ENCODE data around the gene MANSC1. TPM values are rescaled to one million over a fixed set of nuclear protein-coding genes. Genes with fewer than 3 reads are reported as not detected.

Gene MANSC1
- total RNA-seq, 4 donors from 2014 or later: 11.0 to 31.2 (median 22.1) TPM

DNA sequence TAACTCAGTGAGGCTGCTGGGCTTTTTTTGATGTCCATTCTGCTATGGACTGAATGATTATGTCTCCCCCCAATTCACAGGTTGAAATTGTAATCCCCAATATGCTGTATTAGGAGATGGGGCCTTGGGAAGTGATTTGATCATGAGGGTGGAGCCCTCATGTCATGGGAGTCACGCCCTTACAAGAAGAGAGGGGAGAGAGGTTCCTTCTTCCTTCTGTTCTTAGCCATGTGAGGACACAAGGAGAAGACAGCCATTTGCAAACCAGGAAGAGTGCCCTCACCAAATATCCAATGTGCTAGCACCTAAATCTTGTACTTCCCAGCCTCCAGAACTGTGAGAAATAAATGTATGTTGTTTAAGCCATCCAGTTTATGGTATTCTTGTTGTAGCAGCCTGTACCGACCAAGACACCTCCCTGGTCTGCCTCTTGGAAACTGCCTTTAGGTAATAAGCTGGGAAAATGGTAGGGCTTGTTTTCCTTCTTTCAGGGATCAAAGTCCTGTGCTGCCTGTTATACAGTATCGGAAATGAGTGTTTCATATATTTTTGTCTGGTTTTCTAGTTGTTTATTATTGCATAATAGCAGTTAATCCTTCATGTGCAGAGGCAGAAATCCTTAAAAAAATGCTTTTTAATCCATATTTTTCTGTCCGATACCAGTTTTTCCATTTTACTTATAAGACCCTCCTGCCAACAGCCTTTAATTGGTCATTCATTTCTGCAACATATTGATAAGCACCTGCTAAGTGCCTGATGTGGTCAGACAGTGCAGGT, 23.1 kb upstream of the MANSC1 start:
- Histone ChIP-seq H3K9me3 (no peaks in the 10 kb centered on the region), H3K4me3 (no peak overlapping the region), H3K36me3 (peaks cover 0 to 27% of the 10 kb centered on the region in 2 donors), H3K27ac (no peak overlapping the region), H3K27me3 (no peaks in the 10 kb centered on the region), H3K4me1 (no peaks in the 10 kb centered on the region)
- ATAC-seq: no peak
- WGBS, 2 donors (ENCODE audit: low coverage in 1 of 2): 89 to 90% methylated on average over 3 to 4 of the region's 4 CpGs
- TF ChIP-seq POLR2AphosphoS5 (IDR thresholded peaks at IDR 0.05) (no peak), EP300 (IDR thresholded peaks at IDR 0.05) (no peak), POLR2A (IDR thresholded peaks at IDR 0.05) (no peak)
- TF ChIP-seq, protein P1, sequence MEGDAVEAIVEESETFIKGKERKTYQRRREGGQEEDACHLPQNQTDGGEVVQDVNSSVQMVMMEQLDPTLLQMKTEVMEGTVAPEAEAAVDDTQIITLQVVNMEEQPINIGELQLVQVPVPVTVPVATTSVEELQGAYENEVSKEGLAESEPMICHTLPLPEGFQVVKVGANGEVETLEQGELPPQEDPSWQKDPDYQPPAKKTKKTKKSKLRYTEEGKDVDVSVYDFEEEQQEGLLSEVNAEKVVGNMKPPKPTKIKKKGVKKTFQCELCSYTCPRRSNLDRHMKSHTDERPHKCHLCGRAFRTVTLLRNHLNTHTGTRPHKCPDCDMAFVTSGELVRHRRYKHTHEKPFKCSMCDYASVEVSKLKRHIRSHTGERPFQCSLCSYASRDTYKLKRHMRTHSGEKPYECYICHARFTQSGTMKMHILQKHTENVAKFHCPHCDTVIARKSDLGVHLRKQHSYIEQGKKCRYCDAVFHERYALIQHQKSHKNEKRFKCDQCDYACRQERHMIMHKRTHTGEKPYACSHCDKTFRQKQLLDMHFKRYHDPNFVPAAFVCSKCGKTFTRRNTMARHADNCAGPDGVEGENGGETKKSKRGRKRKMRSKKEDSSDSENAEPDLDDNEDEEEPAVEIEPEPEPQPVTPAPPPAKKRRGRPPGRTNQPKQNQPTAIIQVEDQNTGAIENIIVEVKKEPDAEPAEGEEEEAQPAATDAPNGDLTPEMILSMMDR (IDR thresholded peaks at IDR 0.05): no peak

DNA sequence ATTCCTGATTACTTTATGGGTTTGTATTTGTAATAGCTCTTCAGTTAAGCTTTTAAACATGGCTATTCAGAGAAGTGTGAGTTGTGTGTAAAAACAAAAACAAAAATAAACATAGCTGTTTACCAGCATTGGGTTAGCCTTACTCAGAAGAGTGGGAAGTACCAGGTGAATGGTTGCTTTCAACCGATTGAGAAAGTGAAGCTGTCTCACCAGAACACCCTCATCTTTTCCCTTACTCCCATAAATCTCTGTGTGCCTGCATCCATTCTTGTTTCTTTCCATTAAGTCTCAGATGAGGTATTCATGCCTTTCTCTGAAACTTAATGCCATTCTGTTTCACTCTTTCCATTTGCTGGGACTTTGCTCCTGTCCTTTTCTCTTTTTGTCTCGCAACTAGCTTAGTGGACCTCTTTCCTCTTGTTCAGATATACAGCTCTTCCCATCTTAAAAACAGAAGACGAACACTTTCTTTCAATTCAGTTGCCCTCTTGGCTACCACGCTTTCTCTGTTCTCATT, 17.5 kb upstream of the MANSC1 start:
- 96% methylated on average over 4 of the region's 4 CpGs for WGBS, 2 donors (ENCODE audit: low coverage in 1 of 2)
- peaks cover 0 to 28% of the 10 kb centered on the region in 2 donors for H3K36me3 ChIP-seq
- H3K9me3 ChIP-seq: no peaks in the 10 kb centered on the region
- no peak for TF ChIP-seq POLR2AphosphoS5 (IDR thresholded peaks at IDR 0.05)
- TF ChIP-seq, protein P1 (IDR thresholded peaks at IDR 0.05): no peak
- no peak for TF ChIP-seq POLR2A (IDR thresholded peaks at IDR 0.05)
- no peak for TF ChIP-seq EP300 (IDR thresholded peaks at IDR 0.05)
- H3K27ac ChIP-seq: no peak overlapping the region
- H3K27me3 ChIP-seq: no peaks in the 10 kb centered on the region
- no peak for ATAC-seq
- peaks cover 0 to 23% (median 0%) of the 10 kb centered on the region in 3 donors for H3K4me1 ChIP-seq
- H3K4me3 ChIP-seq: no peak overlapping the region

DNA sequence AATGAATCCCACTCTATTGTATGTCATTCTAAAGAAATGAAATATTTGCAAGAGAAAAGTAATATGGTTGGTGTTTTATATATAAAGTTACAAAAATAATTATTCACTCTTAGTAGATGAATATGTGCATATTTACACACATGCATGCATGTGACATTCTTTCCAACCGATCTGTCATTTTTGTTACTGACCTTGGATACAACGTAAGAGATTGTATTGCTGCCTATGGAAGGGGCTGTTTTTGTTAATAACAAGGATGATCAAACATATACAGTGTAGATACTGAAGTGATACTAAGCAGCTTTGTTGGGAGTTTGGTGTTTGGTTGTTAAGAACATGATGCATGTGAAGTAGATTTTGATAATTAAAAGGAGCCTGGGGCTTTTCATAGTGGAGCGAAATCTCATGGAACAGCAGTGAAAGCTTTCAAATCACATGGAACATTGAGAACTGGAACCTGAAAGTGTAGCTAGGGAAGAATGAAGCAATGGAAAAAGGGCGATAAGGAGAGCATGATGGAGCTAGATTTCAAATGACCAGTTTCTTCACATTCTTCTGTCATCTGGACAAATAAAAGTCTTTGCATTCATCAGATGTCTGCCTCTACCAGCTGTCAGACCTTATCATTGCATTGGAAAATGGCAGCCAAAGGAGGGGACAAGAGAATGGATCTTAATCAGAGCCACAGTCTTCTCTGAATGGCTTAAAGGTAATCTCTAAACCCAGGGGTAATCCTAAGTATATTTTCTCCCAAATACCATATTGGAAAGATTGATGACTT, 16.8 kb upstream of the MANSC1 start:
- no peak overlapping the region for H3K27ac ChIP-seq
- WGBS, 2 donors (ENCODE audit: low coverage in 1 of 2): 80 to 96% methylated on average over 4 of the region's 4 CpGs
- no peaks in the 10 kb centered on the region for H3K27me3 ChIP-seq
- TF ChIP-seq POLR2AphosphoS5 (IDR thresholded peaks at IDR 0.05): no peak
- no peak for TF ChIP-seq POLR2A (IDR thresholded peaks at IDR 0.05)
- TF ChIP-seq, protein P1 (IDR thresholded peaks at IDR 0.05): no peak
- no peak for TF ChIP-seq EP300 (IDR thresholded peaks at IDR 0.05)
- peaks cover 0 to 23% (median 0%) of the 10 kb centered on the region in 3 donors for H3K4me1 ChIP-seq
- peaks cover 0 to 21% of the 10 kb centered on the region in 2 donors for H3K36me3 ChIP-seq
- H3K4me3 ChIP-seq: no peak overlapping the region
- no peaks in the 10 kb centered on the region for H3K9me3 ChIP-seq
- ATAC-seq: no peak

DNA sequence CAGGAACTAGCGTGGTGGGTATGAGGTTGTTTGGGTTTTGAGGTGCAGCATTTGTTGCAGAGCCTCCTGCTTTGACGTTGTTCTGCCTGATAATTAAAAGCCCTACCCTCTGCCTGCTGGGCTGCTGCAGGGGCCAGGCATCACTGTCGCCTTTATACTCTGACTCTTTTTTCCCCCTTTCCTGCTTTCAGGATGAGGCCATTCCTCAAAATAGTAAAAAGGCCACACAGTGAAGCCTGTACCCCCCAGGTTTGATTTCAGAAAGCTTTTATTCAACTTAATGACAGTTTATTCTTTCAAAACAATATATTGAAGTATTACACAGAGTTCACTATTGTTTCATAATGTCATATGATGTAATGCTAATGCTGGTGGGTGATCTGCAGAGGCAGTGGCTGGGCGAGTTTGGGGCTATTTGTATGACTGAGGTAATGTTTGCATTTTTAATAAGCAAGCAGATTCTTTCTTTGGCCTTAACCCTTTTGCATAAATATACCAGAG, 15.9 kb upstream of the MANSC1 start:
- H3K27me3 ChIP-seq: no peaks in the 10 kb centered on the region
- H3K4me1 ChIP-seq: peaks cover 0 to 27% (median 0%) of the 10 kb centered on the region in 3 donors
- 43% methylated on average over 4 of the region's 4 CpGs for WGBS, 2 donors (ENCODE audit: low coverage in 1 of 2)
- no peaks in the 10 kb centered on the region for H3K9me3 ChIP-seq
- TF ChIP-seq POLR2AphosphoS5 (IDR thresholded peaks at IDR 0.05): no peak
- no peak for TF ChIP-seq EP300 (IDR thresholded peaks at IDR 0.05)
- no peak for TF ChIP-seq POLR2A (IDR thresholded peaks at IDR 0.05)
- peaks cover 0 to 20% of the 10 kb centered on the region in 2 donors for H3K36me3 ChIP-seq
- H3K27ac ChIP-seq: peak overlapping the region in 3 of 4 donors; percentile 0 to 22 (median 5)
- H3K4me3 ChIP-seq: no peak overlapping the region
- ATAC-seq: peak; percentile 57

DNA sequence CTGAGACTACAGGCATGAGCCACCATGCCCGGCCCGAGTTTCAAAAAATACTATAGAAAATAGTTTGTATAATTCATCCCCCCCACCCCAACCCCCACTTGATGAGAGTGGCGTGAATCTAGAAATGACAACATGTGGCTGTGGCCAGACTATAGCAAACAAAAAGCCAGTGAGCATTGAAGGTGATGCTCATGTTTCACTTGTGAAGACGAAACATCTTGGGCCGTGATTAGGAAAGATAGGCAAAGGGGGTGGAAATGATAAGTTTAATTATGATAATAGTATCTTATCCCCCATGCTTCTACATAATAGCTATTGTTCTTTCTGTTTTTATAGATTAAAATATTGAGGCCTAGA, 15.4 kb upstream of the MANSC1 start:
- peak overlapping the region in 1 of 4 donors; percentile 0 for H3K27ac ChIP-seq
- H3K27me3 ChIP-seq: no peaks in the 10 kb centered on the region
- peaks cover 0 to 29% (median 0%) of the 10 kb centered on the region in 3 donors for H3K4me1 ChIP-seq
- ATAC-seq: no peak
- TF ChIP-seq EP300 (IDR thresholded peaks at IDR 0.05): no peak
- no peak for TF ChIP-seq POLR2A (IDR thresholded peaks at IDR 0.05)
- TF ChIP-seq POLR2AphosphoS5 (IDR thresholded peaks at IDR 0.05): no peak
- TF ChIP-seq, protein P1 (IDR thresholded peaks at IDR 0.05): no peak
- no peak overlapping the region for H3K4me3 ChIP-seq
- no peaks in the 10 kb centered on the region for H3K9me3 ChIP-seq
- H3K36me3 ChIP-seq: peaks cover 0 to 20% of the 10 kb centered on the region in 2 donors
- 92% methylated on average over 3 of the region's 5 CpGs; no CpG with 5 or more reads in 1 of the 2 donors for WGBS, 2 donors (ENCODE audit: low coverage in 1 of 2)

All from gastroesophageal sphincter (tissue), 4 donors.